IPS-20b (cell line): ENCODE data around the gene LUZP2.

Experiments used
- H3K27ac ChIP-seq: one replicate; pipeline ENCODE4 v1.5.1; 2013; ENCODE audit warnings: low read length
- H3K27me3 ChIP-seq: 2 replicates; pipeline ENCODE4 v1.6.1; 2013; ENCODE audit warnings: mild to moderate bottlenecking, low read length, inconsistent platforms; ENCODE audit not compliant: insufficient read depth
- H3K36me3 ChIP-seq: 2 replicates; pipeline ENCODE4 v1.6.1; 2013; ENCODE audit warnings: low read depth, mild to moderate bottlenecking, inconsistent platforms, low read length, moderate library complexity; ENCODE audit not compliant: insufficient read depth
- H3K4me1 ChIP-seq: 2 replicates; pipeline ENCODE4 v1.6.1; 2013; ENCODE audit warnings: mild to moderate bottlenecking, control low read depth, inconsistent platforms, low read length, moderate library complexity; ENCODE audit not compliant: insufficient read depth
- H3K4me3 ChIP-seq: 2 replicates; pipeline ENCODE4 v1.5.1; 2013; ENCODE audit warnings: mild to moderate bottlenecking, low read length, inconsistent platforms
- H3K9ac ChIP-seq: 2 replicates; pipeline ENCODE4 v1.6.1; 2013; ENCODE audit warnings: low read depth, mild to moderate bottlenecking, inconsistent platforms, low read length, moderate library complexity
- H3K9me3 ChIP-seq: 2 replicates; pipeline ENCODE4 v1.6.1; 2013; ENCODE audit warnings: mild to moderate bottlenecking, low read depth, low read length, inconsistent platforms; ENCODE audit not compliant: insufficient read depth

Gene LUZP2

GRCh38 chr11:24609192-24610119 lies 112.6 kb downstream of the LUZP2 start:
- Histone ChIP-seq H3K36me3 (no peaks in the 10 kb centered on the region), H3K9me3 (no peaks in the 10 kb centered on the region), H3K9ac (no peak overlapping the region), H3K4me1 (no peaks in the 10 kb centered on the region; the same call in 1 of the 2 replicates), H3K27ac (no peak overlapping the region), H3K27me3 (no peaks in the 10 kb centered on the region), H3K4me3 (no peak overlapping the region)

- Histone ChIP-seq H3K4me1 (no peaks in the 10 kb centered on the region; the same call in 1 of the 2 replicates), H3K9me3 (no peaks in the 10 kb centered on the region), H3K4me3 (no peak overlapping the region), H3K27ac (no peak overlapping the region), H3K27me3 (no peaks in the 10 kb centered on the region), H3K9ac (no peak overlapping the region), H3K36me3 (no peaks in the 10 kb centered on the region)
Measured at GRCh38 chr11:24615451-24616160, 118.8 kb downstream of the LUZP2 start.

- Histone ChIP-seq H3K4me1 (no peaks in the 10 kb centered on the region; the same call in 1 of the 2 replicates), H3K9ac (no peak overlapping the region), H3K27ac (no peak overlapping the region)
Measured at GRCh38 chr11:24617856-24618255, 121.0 kb downstream of the LUZP2 start.

GRCh38 chr11:24619900-24620299 lies 123.0 kb downstream of the LUZP2 start:
- Histone ChIP-seq H3K9ac (no peak overlapping the region), H3K27ac (no peak overlapping the region), H3K4me3 (no peak overlapping the region), H3K36me3 (no peaks in the 10 kb centered on the region), H3K9me3 (no peaks in the 10 kb centered on the region), H3K4me1 (no peaks in the 10 kb centered on the region), H3K27me3 (no peaks in the 10 kb centered on the region)

More at GRCh38 chr11:24617856-24618255, 121.0 kb downstream of the LUZP2 start:
- Histone ChIP-seq H3K4me3 (no peak overlapping the region), H3K9me3 (no peaks in the 10 kb centered on the region), H3K27me3 (no peaks in the 10 kb centered on the region), H3K36me3 (no peaks in the 10 kb centered on the region)

GRCh38 chr11:24622262-24622661 lies 125.4 kb downstream of the LUZP2 start:
- H3K4me3 ChIP-seq: no peak overlapping the region
- no peak overlapping the region for H3K9ac ChIP-seq
- no peaks in the 10 kb centered on the region for H3K36me3 ChIP-seq
- no peak overlapping the region for H3K27ac ChIP-seq
- no peaks in the 10 kb centered on the region for H3K27me3 ChIP-seq
- no peaks in the 10 kb centered on the region for H3K4me1 ChIP-seq
- no peaks in the 10 kb centered on the region for H3K9me3 ChIP-seq

GRCh38 chr11:24623121-24623520 lies 126.3 kb downstream of the LUZP2 start:
- no peaks in the 10 kb centered on the region for H3K27me3 ChIP-seq
- no peak overlapping the region for H3K9ac ChIP-seq
- H3K4me3 ChIP-seq: no peak overlapping the region
- H3K9me3 ChIP-seq: no peaks in the 10 kb centered on the region
- H3K4me1 ChIP-seq: no peaks in the 10 kb centered on the region
- H3K36me3 ChIP-seq: no peaks in the 10 kb centered on the region
- no peak overlapping the region for H3K27ac ChIP-seq

GRCh38 chr11:24624432-24624831 lies 127.6 kb downstream of the LUZP2 start:
- Histone ChIP-seq H3K27me3 (no peaks in the 10 kb centered on the region), H3K27ac (no peak overlapping the region), H3K4me1 (no peaks in the 10 kb centered on the region), H3K4me3 (no peak overlapping the region), H3K9ac (no peak overlapping the region), H3K9me3 (no peaks in the 10 kb centered on the region), H3K36me3 (no peaks in the 10 kb centered on the region)

GRCh38 chr11:24625975-24626374 lies 129.1 kb downstream of the LUZP2 start:
- H3K27ac ChIP-seq: no peak overlapping the region
- no peaks in the 10 kb centered on the region for H3K9me3 ChIP-seq
- H3K4me1 ChIP-seq: no peaks in the 10 kb centered on the region
- H3K36me3 ChIP-seq: no peaks in the 10 kb centered on the region
- no peak overlapping the region for H3K4me3 ChIP-seq
- no peak overlapping the region for H3K9ac ChIP-seq
- H3K27me3 ChIP-seq: no peaks in the 10 kb centered on the region

- Histone ChIP-seq H3K27ac (no peak overlapping the region), H3K4me1 (no peaks in the 10 kb centered on the region; the same call in 1 of the 2 replicates), H3K9me3 (no peaks in the 10 kb centered on the region), H3K9ac (no peak overlapping the region), H3K27me3 (no peaks in the 10 kb centered on the region), H3K4me3 (no peak overlapping the region), H3K36me3 (no peaks in the 10 kb centered on the region)
Measured at GRCh38 chr11:24628224-24628776, 131.4 kb downstream of the LUZP2 start.

GRCh38 chr11:24634606-24635160 lies 137.8 kb downstream of the LUZP2 start:
- Histone ChIP-seq H3K9me3 (no peaks in the 10 kb centered on the region; the same call in 1 of the 2 replicates), H3K27me3 (no peaks in the 10 kb centered on the region), H3K9ac (no peak overlapping the region), H3K4me3 (no peak overlapping the region), H3K36me3 (no peaks in the 10 kb centered on the region), H3K27ac (no peak overlapping the region), H3K4me1 (no peaks in the 10 kb centered on the region; the same call in 1 of the 2 replicates)

GRCh38 chr11:24635588-24636290 lies 138.9 kb downstream of the LUZP2 start:
- H3K36me3 ChIP-seq: no peaks in the 10 kb centered on the region
- no peaks in the 10 kb centered on the region for H3K27me3 ChIP-seq
- no peaks in the 10 kb centered on the region; the same call in 1 of the 2 replicates for H3K9me3 ChIP-seq
- no peak overlapping the region for H3K9ac ChIP-seq
- no peak overlapping the region for H3K4me3 ChIP-seq
- no peak overlapping the region for H3K27ac ChIP-seq
- no peaks in the 10 kb centered on the region; the same call in 1 of the 2 replicates for H3K4me1 ChIP-seq
